PFSK-1 (cell line): ENCODE measurements around the gene C9orf72.

Experiments used
- FOXP2 ChIP-seq: optimal IDR thresholded peaks from 2 replicates; pipeline ENCODE3; 2011; ENCODE audit warnings: borderline replicate concordance, control low read depth, inconsistent platforms; ENCODE audit not compliant: insufficient read depth; ENCODE audit errors: extremely low read length, extremely low read depth
- POLR2AphosphoS5 ChIP-seq: IDR thresholded peaks from 2 replicates; pipeline ENCODE4 v1.6.1; 2012; ENCODE audit warnings: low read depth, mild to moderate bottlenecking, control low read depth, low read length, moderate library complexity
- REST ChIP-seq, 2 experiments: IDR thresholded peaks; 2 replicates each; pipeline versions ENCODE4 v1.6.1 to v1.8.0; 2011 to 2012; ENCODE audit warnings: low read depth in 2 of 2, low read length in 2 of 2, control low read depth in 1 of 2, inconsistent platforms in 1 of 2, mild to moderate bottlenecking in 1 of 2, moderate library complexity in 1 of 2; ENCODE audit not compliant: insufficient read depth in 1 of 2
- SIN3A ChIP-seq: IDR thresholded peaks from 2 replicates; pipeline ENCODE4 v1.6.1; 2012; ENCODE audit warnings: mild to moderate bottlenecking, low read length, moderate library complexity, borderline replicate concordance; ENCODE audit not compliant: insufficient read depth

- no peak for TF ChIP-seq REST (IDR thresholded peaks at IDR 0.05; ENCODE audit: insufficient read depth in 1 of 2, low read depth in 2 of 2, low read length in 2 of 2)
- TF ChIP-seq POLR2AphosphoS5, result no peak
- TF ChIP-seq FOXP2, result no peak
- no peak for TF ChIP-seq SIN3A
Observed at GRCh38 chr9:27529316-27530278, 43.7 kb downstream of the C9orf72 start, which contains the start of gene MOB3B.
